Endothelial cell (in vitro differentiated cells): ENCODE measurements around the gene PTPRK. TPM values are rescaled to one million over a fixed set of nuclear protein-coding genes. Genes with fewer than 3 reads are reported as not detected.

Experiments
- DNase-seq: peaks from one replicate; pipeline ENCODE4 v3.0.0; 2021; ENCODE audit warnings: low spot score
- H3K27ac Mint-ChIP-seq: one replicate; pipeline ENCODE4 v1.8.0; 2021; ENCODE audit warnings: mixed read lengths, inconsistent platforms; ENCODE audit not compliant: unreplicated experiment
- H3K27me3 Mint-ChIP-seq: one replicate; pipeline ENCODE4 v1.8.0; 2021; ENCODE audit warnings: mild to moderate bottlenecking, moderate library complexity, mixed read lengths, inconsistent platforms; ENCODE audit not compliant: unreplicated experiment
- H3K36me3 Mint-ChIP-seq: one replicate; pipeline ENCODE4 v1.8.0; 2021; ENCODE audit warnings: mild to moderate bottlenecking, low read depth, mixed read lengths, inconsistent platforms; ENCODE audit not compliant: unreplicated experiment
- H3K4me1 Mint-ChIP-seq: one replicate; pipeline ENCODE4 v1.8.0; 2021; ENCODE audit warnings: mild to moderate bottlenecking, mixed read lengths, inconsistent platforms; ENCODE audit not compliant: unreplicated experiment
- H3K4me3 Mint-ChIP-seq: one replicate; pipeline ENCODE4 v1.8.0; 2021; ENCODE audit warnings: mild to moderate bottlenecking, mixed read lengths, inconsistent platforms; ENCODE audit not compliant: unreplicated experiment
- H3K9me3 Mint-ChIP-seq: one replicate; pipeline ENCODE4 v1.8.0; 2021; ENCODE audit warnings: mixed read lengths, inconsistent platforms; ENCODE audit not compliant: unreplicated experiment
- total RNA-seq: library from RNA; stranded (reverse); fragmentation: NEBNext Ultra II Directional; extraction: Animal tissue kit (Norgen Biotek cat#: 25700); gene quantifications from one replicate; pipeline ENCODE4 v1.2.1, GENCODE V29; 2021; ENCODE audit not compliant: unreplicated experiment
- TF ChIP-seq, protein P1 (sequence below): fragments of 200-600 bp; sonication (generic); IDR thresholded peaks from one replicate; pipeline ENCODE4 v1.5.0; 2021; ENCODE audit warnings: antibody characterized with exemption; ENCODE audit not compliant: unreplicated experiment

The PTPRK gene
- total RNA-seq, 1 donor from 2014 or later = 47.3 TPM

DNA sequence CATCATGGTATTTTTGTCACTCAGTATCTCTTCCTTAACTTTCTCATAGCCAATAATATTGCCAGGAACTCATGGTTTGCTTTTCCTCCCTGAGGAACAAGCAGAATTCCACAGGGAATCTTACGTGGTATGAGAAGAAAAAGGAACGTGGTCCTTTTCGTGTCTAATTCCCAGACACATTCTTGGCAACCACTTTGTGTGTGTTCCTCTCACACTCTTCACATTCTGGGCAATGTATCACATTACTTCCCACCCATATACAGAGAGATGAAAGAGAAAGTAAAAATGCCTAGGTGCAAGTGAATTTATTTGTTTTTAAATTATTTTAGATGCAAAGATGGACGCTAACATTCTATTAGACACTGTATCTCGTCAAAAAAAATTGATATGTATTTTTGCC is 102.7 kb downstream of the PTPRK start:
- DNase-seq = no peak
- peaks cover 5% of the 10 kb centered on the region for H3K36me3 Mint-ChIP-seq
- TF ChIP-seq, protein P1, sequence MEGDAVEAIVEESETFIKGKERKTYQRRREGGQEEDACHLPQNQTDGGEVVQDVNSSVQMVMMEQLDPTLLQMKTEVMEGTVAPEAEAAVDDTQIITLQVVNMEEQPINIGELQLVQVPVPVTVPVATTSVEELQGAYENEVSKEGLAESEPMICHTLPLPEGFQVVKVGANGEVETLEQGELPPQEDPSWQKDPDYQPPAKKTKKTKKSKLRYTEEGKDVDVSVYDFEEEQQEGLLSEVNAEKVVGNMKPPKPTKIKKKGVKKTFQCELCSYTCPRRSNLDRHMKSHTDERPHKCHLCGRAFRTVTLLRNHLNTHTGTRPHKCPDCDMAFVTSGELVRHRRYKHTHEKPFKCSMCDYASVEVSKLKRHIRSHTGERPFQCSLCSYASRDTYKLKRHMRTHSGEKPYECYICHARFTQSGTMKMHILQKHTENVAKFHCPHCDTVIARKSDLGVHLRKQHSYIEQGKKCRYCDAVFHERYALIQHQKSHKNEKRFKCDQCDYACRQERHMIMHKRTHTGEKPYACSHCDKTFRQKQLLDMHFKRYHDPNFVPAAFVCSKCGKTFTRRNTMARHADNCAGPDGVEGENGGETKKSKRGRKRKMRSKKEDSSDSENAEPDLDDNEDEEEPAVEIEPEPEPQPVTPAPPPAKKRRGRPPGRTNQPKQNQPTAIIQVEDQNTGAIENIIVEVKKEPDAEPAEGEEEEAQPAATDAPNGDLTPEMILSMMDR = no peak
- H3K4me3 Mint-ChIP-seq = no peak overlapping the region
- H3K27ac Mint-ChIP-seq = no peak overlapping the region
- H3K9me3 Mint-ChIP-seq = no peaks in the 10 kb centered on the region
- H3K4me1 Mint-ChIP-seq = peaks cover 2% of the 10 kb centered on the region
- H3K27me3 Mint-ChIP-seq = peaks cover 3% of the 10 kb centered on the region

DNA sequence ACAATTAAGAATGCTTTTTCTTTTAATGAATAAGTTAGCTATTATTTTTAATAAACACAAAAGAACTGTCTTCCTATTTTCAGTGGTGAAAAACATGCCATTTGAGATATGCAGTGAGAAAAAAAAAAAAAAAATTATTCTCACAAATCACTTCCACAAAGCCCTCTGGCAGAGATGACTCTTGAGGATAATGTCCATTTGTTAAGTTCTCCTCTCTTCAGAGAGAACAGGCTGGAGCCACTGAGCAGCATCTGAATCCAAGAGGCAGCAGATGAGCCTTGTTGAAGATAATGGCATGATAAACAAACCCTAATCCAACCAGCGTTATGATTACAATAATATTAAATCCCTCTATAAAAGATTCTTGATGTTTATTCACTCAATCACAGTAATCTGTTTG is 105.0 kb downstream of the PTPRK start:
- Mint-ChIP-seq H3K27me3 (peaks cover 3% of the 10 kb centered on the region), H3K27ac (no peak overlapping the region), H3K9me3 (no peaks in the 10 kb centered on the region), H3K36me3 (peaks cover 5% of the 10 kb centered on the region), H3K4me1 (peaks cover 2% of the 10 kb centered on the region), H3K4me3 (no peak overlapping the region)
- TF ChIP-seq, protein P1 = no peak
- DNase-seq = no peak

DNA sequence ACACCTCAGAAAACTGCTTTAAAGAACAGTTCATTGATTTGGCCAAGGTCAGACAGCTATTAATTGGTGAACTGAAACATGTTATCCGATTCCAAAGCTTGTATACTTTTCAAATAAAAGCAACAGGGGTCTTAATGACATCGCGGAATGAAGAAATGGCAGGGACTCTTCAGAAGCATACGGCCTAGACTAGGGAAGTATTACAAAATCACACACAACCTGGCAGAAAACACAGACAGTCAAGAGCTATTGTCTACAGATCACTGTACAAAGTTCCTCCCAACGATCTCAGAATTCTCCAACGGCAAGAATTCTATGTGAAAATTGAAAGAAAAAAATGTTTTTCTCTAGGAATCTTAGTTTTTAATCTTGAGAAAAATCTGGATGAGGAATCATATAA is 105.5 kb downstream of the PTPRK start:
- H3K27ac Mint-ChIP-seq = no peak overlapping the region
- H3K9me3 Mint-ChIP-seq = no peaks in the 10 kb centered on the region
- no peak for DNase-seq
- TF ChIP-seq, protein P1 = no peak
- peaks cover 3% of the 10 kb centered on the region for H3K27me3 Mint-ChIP-seq
- peaks cover 5% of the 10 kb centered on the region for H3K36me3 Mint-ChIP-seq
- no peak overlapping the region for H3K4me3 Mint-ChIP-seq
- peaks cover 2% of the 10 kb centered on the region for H3K4me1 Mint-ChIP-seq

DNA sequence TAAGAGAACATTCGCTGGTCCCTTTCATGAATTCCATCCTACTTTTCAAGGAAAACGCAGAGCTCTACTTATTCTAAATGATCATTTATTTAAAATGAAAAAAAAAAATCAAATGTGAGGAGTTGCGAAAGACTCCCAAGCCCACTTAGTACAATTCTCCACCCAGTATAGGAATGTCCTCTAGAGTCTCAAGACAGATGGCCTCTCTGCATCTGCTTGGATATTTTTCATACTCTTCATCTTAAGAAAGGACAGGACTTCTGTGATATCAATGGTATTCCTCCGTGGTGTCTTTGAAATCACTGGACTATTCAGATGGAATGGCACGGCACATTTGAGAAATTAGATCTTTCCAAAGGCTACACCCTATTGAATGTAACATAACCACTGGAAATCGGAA is 107.1 kb downstream of the PTPRK start:
- no peak for DNase-seq
- Mint-ChIP-seq H3K4me1 (peaks cover 2% of the 10 kb centered on the region), H3K9me3 (no peaks in the 10 kb centered on the region), H3K36me3 (no peaks in the 10 kb centered on the region), H3K27me3 (no peaks in the 10 kb centered on the region), H3K27ac (no peak overlapping the region), H3K4me3 (no peak overlapping the region)
- TF ChIP-seq, protein P1 = no peak

DNA sequence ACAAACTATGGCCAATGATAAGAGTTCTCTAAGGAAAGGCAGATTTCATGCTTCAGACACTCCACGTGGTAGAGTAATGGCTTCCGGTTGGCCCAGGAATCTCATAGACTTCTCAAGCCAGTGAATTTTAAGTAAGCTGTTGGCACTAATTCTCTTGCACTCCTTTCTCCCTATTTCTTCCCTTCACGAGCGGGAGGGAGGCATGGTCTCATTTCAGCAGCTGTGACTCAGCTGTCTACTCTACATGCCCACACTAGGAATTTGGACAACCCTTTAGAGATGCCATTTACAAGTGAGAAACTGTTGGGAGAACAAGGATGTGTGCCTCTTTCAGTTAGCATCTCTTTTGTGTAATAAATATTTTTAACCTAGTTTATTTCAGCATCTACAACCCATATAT is 107.7 kb downstream of the PTPRK start:
- H3K9me3 Mint-ChIP-seq = no peaks in the 10 kb centered on the region
- H3K36me3 Mint-ChIP-seq = no peaks in the 10 kb centered on the region
- no peaks in the 10 kb centered on the region for H3K27me3 Mint-ChIP-seq
- no peak overlapping the region for H3K27ac Mint-ChIP-seq
- TF ChIP-seq, protein P1 = no peak
- no peak for DNase-seq
- H3K4me1 Mint-ChIP-seq = peaks cover 2% of the 10 kb centered on the region
- no peak overlapping the region for H3K4me3 Mint-ChIP-seq
